Natural killer cell (primary cell): Measurements from ENCODE around the gene MYBPC1. TPM values are rescaled to one million over a fixed set of nuclear protein-coding genes. Genes with fewer than 3 reads are reported as not detected.

Experiments used
- ATAC-seq, 3 donors: fragments of 150-1000 bp in 2 of 3; fragments of 200-7000 bp in 1 of 3; cut with Tn5 transposase; 1 replicate in 1 of 3; 2 replicates in 2 of 3; pipeline ENCODE4 v1.10.0; 2021; ENCODE audit warnings: mild to moderate bottlenecking in 2 of 3, moderate library complexity in 2 of 3
- DNase-seq, 2 donors: peaks; one replicate each; pipeline versions ENCODE4 v3.0.0 to v3.0.0-alpha.2; 2013 to 2021; ENCODE audit warnings: mixed read lengths in 1 of 2
- H3K27ac ChIP-seq: one replicate; pipeline ENCODE4 v1.5.1; 2013; ENCODE audit warnings: mild to moderate bottlenecking, low read length
- H3K27me3 ChIP-seq: one replicate; pipeline ENCODE4 v1.6.1; 2013; ENCODE audit warnings: low read length; ENCODE audit not compliant: control insufficient read depth, insufficient read depth
- H3K36me3 ChIP-seq: one replicate; pipeline ENCODE4 v1.6.1; 2013; ENCODE audit warnings: low read length; ENCODE audit not compliant: control insufficient read depth, insufficient read depth
- H3K4me1 ChIP-seq: one replicate; pipeline ENCODE4 v1.6.1; 2013; ENCODE audit warnings: low read length; ENCODE audit not compliant: control insufficient read depth, insufficient read depth
- H3K4me3 ChIP-seq: one replicate; pipeline ENCODE4 v1.5.1; 2013; ENCODE audit warnings: low read length
- H3K9me3 ChIP-seq: one replicate; pipeline ENCODE4 v1.6.1; 2013; ENCODE audit warnings: low read length; ENCODE audit not compliant: control insufficient read depth, insufficient read depth
- H3K27ac Mint-ChIP-seq, 2 donors: one replicate each; pipeline ENCODE4 v1.8.0; 2022; ENCODE audit warnings: mild to moderate bottlenecking in 2 of 2, mixed read lengths in 2 of 2, moderate library complexity in 1 of 2
- H3K27me3 Mint-ChIP-seq, 2 donors: one replicate each; pipeline ENCODE4 v1.8.0; 2022; ENCODE audit warnings: low read depth in 2 of 2, mixed read lengths in 2 of 2
- H3K36me3 Mint-ChIP-seq: one replicate; pipeline ENCODE4 v1.8.0; 2022; ENCODE audit warnings: mixed read lengths
- H3K4me1 Mint-ChIP-seq, 2 donors: one replicate each; pipeline ENCODE4 v1.8.0; 2022; ENCODE audit warnings: mixed read lengths in 2 of 2
- H3K4me3 Mint-ChIP-seq: one replicate; pipeline ENCODE4 v1.8.0; 2022; ENCODE audit warnings: mild to moderate bottlenecking, moderate library complexity, mixed read lengths
- H3K9me3 Mint-ChIP-seq, 2 donors: one replicate each; pipeline ENCODE4 v1.8.0; 2022; ENCODE audit warnings: mixed read lengths in 2 of 2
- WGBS: methylation state at CpG from one replicate; pipeline ENCODE4 v1.1.7; 2013; ENCODE audit warnings: missing lambda C conversion rate; ENCODE audit not compliant: insufficient coverage; 5-methylcytosine and 5-hydroxymethylcytosine counted together
- intact Hi-C: fragments of 100-400 bp; cut with micrococcal nuclease; formaldehyde crosslinking; loops from one replicate; pipeline ENCODE4 v1.14.2; 2022
- total RNA-seq, 4 donors: library from RNA; stranded (reverse); fragments of 120-200 nt in 1 of 4; gene quantifications; one replicate each; pipeline versions ENCODE4 v1.2.3 to v1.2.4, GENCODE V29; 2013 to 2022
- TF ChIP-seq, protein P1 (sequence below): fragments of 200-600 bp; IDR thresholded peaks from one replicate; pipeline ENCODE4 v1.8.0; 2022; ENCODE audit warnings: antibody characterized with exemption

Gene MYBPC1
- total RNA-seq, 3 donors from 2014 or later (not counting 1 experiment from before 2014, with no cell fraction given): not detected

DNA sequence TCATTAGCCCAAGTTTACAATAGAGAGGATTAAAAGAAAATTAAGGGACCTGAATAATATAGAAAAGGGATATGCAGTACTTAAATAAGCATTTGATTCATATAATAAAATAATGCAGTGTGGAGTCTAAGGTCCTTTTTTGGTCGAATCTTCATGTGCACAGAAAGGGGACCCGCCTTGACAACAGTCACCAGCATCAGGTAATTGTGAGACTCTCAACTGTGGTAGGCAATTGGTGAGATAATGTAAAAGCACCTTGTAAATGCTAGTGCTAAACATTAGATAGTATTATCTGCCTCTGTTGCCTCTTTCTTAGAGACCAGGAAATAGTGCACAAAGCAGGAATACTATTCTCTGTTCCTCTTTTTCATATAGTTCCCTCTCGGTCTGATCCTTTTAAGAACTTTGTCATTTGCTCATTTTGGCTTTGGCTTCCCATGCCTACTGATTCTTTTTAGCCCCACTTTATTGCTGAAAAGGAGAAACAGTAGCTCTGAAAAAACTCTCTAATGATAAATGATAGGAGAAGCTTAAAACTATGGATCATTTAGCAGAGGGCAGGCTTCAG lies 120.2 kb downstream of the MYBPC1 start:
- Mint-ChIP-seq H3K27me3 (no peaks in the 10 kb centered on the region), H3K27ac (no peak overlapping the region), H3K4me1 (no peaks in the 10 kb centered on the region), H3K36me3 (no peaks in the 10 kb centered on the region), H3K9me3 (no peaks in the 10 kb centered on the region), H3K4me3 (no peak overlapping the region)
- H3K4me3 ChIP-seq: no peak overlapping the region
- H3K4me1 ChIP-seq: no peaks in the 10 kb centered on the region
- ATAC-seq (no peak), DNase-seq (no peak)
- intact Hi-C loops: no loop called here
- no peak overlapping the region for H3K27ac ChIP-seq
- TF ChIP-seq, protein P1, sequence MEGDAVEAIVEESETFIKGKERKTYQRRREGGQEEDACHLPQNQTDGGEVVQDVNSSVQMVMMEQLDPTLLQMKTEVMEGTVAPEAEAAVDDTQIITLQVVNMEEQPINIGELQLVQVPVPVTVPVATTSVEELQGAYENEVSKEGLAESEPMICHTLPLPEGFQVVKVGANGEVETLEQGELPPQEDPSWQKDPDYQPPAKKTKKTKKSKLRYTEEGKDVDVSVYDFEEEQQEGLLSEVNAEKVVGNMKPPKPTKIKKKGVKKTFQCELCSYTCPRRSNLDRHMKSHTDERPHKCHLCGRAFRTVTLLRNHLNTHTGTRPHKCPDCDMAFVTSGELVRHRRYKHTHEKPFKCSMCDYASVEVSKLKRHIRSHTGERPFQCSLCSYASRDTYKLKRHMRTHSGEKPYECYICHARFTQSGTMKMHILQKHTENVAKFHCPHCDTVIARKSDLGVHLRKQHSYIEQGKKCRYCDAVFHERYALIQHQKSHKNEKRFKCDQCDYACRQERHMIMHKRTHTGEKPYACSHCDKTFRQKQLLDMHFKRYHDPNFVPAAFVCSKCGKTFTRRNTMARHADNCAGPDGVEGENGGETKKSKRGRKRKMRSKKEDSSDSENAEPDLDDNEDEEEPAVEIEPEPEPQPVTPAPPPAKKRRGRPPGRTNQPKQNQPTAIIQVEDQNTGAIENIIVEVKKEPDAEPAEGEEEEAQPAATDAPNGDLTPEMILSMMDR: no peak
- H3K36me3 ChIP-seq: no peaks in the 10 kb centered on the region
- WGBS: 64% methylated on average over 3 of the region's 3 CpGs
- H3K27me3 ChIP-seq: no peaks in the 10 kb centered on the region
- H3K9me3 ChIP-seq: no peaks in the 10 kb centered on the region

DNA sequence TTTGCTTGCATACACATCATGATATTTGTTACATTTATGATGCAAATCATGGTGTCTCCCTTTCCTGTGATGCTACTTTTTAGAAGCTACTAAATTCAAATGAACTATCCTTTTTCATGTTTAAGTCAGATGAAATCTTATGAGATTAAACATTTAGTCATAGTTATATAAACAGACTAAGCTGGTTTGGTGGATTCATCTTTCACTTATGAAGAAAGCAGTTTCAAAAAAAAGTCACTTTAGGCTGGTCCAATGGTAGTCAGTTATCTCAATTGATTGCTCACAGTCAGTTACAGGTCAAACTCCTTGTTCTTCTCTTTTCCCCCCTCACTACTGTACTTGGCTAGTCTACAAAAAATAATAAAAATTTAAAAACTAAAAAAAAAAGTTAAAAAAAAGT lies 124.8 kb downstream of the MYBPC1 start:
- Mint-ChIP-seq H3K4me1 (no peaks in the 10 kb centered on the region), H3K27me3 (no peaks in the 10 kb centered on the region), H3K9me3 (no peaks in the 10 kb centered on the region), H3K4me3 (no peak overlapping the region), H3K27ac (no peak overlapping the region), H3K36me3 (no peaks in the 10 kb centered on the region)
- H3K9me3 ChIP-seq: no peaks in the 10 kb centered on the region
- ATAC-seq (no peak), DNase-seq (no peak)
- no peak overlapping the region for H3K27ac ChIP-seq
- no peaks in the 10 kb centered on the region for H3K4me1 ChIP-seq
- intact Hi-C loops: no loop called here
- TF ChIP-seq, protein P1: no peak
- peaks cover 4% of the 10 kb centered on the region for H3K36me3 ChIP-seq
- no peak overlapping the region for H3K4me3 ChIP-seq
- H3K27me3 ChIP-seq: no peaks in the 10 kb centered on the region

DNA sequence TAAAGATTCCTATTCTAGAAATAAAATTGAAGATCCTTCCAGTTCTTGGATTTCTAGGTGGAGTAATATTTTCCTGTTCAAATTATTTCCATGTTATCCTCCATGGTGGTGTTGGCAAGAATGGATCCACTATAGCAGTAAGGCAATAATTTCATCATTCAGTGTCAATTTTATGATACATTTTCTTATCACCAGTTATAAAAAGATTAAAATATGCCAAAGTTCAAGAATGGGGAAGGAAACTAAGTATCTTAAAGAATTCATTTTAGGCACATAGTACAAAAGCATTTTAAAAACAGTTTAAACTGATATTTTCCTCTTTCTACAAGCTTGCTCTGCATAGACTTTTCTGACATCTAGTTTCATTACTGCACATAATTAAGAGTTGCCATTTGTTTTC lies 125.3 kb downstream of the MYBPC1 start:
- Mint-ChIP-seq H3K9me3 (no peaks in the 10 kb centered on the region), H3K4me3 (no peak overlapping the region), H3K36me3 (no peaks in the 10 kb centered on the region), H3K27me3 (no peaks in the 10 kb centered on the region), H3K4me1 (no peaks in the 10 kb centered on the region), H3K27ac (no peak overlapping the region)
- no peaks in the 10 kb centered on the region for H3K9me3 ChIP-seq
- H3K27me3 ChIP-seq: no peaks in the 10 kb centered on the region
- H3K27ac ChIP-seq: no peak overlapping the region
- intact Hi-C loops: no loop called here
- H3K36me3 ChIP-seq: peaks cover 9% of the 10 kb centered on the region
- no peaks in the 10 kb centered on the region for H3K4me1 ChIP-seq
- no peak for ATAC-seq
- TF ChIP-seq, protein P1: no peak
- no peak for DNase-seq
- H3K4me3 ChIP-seq: no peak overlapping the region

DNA sequence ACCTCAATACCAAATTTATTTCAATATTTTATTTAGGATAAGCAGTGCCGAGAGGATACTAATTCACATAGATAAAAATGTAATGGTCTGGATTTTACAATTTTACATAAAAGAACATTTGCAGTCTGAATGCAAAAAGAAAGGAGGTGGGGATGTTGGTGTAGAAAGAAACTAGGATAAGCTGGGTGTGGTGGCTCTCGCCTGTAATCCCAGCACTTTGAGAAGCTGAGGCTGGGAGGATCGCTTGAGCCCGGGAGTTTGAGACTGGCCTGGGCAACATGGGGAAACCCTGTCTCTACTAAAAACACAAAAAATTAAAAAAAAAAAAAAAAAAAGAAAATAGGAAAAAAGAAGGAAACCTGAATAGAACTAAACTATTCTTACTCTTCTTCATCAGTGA lies 127.6 kb downstream of the MYBPC1 start:
- DNase-seq (no peak), ATAC-seq (no peak)
- H3K9me3 ChIP-seq: no peaks in the 10 kb centered on the region
- no peak overlapping the region for H3K27ac ChIP-seq
- peaks cover 20% of the 10 kb centered on the region for H3K36me3 ChIP-seq
- TF ChIP-seq, protein P1: no peak
- no peaks in the 10 kb centered on the region for H3K4me1 Mint-ChIP-seq
- 100% methylated on average over 1 of the region's 4 CpGs for WGBS
- no peak overlapping the region for H3K4me3 Mint-ChIP-seq
- H3K27me3 Mint-ChIP-seq: no peaks in the 10 kb centered on the region
- no peaks in the 10 kb centered on the region for H3K9me3 Mint-ChIP-seq
- no peaks in the 10 kb centered on the region for H3K36me3 Mint-ChIP-seq
- H3K27ac Mint-ChIP-seq: no peak overlapping the region
- intact Hi-C loops: no loop called here
- H3K4me3 ChIP-seq: no peak overlapping the region
- H3K4me1 ChIP-seq: no peaks in the 10 kb centered on the region
- no peaks in the 10 kb centered on the region for H3K27me3 ChIP-seq
